ENCODE measurements around the gene HES3.

HES3 gene

DNA sequence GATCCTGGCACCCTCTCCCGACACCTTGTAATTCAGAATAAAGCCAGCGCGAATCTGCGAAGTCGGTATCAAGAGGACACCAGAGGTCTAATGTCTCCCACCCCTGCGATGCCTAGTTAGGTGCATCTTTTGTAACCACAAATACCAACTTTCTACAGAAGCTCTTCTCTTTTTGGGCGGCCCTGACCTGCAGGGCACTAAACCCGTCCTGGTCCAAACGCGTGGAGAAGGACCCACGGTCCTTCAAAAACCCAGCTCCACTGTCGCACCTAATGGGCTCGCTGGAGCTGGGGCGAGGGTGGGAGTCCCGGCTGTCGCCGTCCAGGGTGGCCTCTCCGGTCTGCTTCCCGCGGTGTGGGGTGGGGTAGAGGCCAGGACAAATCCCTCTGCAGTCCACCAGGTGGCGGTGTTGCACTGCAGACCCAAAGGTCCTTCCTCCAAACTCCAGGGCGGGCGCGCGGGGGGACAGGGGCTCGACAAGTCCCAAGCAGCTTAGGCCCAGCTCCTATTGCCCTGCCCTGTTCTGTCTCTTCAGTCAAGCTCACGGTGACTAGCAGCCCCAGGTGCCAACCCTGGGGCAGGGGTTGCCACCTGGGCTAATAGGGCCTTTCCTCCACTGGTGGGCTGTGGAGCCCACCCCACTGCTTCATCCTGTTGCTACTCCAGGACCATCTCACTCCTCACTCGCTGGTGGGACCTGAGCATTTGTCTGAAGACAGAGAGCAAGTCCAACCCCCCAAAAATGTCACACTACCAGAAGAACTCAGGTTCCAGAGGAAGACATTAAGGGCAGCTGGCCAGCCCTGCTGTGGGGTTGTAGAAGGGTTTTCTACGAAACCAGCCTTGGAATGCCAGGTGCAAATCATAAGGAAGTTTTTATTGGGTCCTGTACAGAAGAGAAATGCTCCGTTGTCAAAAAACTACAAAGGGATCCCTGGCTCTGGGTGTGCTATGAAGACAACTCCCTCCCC, 2.8 kb downstream of the HES3 start:
- no peak for FAIRE-seq

DNA sequence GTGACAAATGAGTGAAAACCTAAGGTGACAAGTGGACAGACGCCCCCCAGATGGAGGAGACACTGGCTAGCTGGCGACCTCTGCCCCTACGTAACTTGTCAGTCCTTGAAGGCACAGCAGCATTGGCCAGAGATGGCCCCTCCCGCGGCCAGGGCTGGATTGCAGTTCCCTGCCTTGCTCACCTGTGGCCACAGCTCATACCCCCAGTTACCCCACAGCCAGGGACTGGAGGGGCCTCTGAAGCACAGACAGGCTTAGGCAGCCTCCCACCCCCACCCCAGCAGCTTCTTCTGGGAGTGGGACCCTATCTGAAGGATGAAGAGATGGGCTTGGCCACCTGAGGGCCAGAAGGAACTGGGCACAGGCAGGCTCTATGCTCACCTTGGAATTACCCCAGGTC, 3.7 kb downstream of the HES3 start:
- no peak for FAIRE-seq

DNA sequence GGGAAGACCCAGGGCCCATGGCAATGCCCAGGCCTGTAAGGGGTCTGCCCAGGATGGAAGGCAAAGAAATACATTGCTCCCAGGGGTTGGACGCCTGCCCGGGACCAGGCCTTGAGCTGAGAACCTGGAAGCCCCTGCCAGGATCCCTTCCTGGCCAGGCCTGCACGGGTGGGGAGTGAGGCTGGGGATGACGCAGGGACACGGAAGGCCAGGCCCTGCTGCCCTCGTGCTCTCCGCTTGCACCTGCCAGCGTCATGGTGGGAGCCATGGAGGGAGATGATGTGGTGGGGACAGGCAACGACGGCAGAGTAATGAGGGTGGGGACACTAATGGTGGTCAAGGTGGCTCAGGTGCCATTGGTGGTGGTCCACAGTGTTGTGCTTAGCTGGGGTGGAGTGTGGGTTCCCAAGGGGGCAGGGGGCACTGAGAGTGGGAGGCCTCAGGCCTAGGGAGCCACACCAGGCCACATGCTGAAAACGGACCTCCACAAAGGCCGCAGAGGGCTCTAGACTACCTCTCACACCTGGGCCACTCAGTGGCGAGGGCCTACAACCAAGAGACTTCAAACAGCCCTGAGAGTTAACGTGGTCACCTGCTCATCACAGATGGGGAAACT, 4.3 kb downstream of the HES3 start:
- FAIRE-seq: no peak

DNA sequence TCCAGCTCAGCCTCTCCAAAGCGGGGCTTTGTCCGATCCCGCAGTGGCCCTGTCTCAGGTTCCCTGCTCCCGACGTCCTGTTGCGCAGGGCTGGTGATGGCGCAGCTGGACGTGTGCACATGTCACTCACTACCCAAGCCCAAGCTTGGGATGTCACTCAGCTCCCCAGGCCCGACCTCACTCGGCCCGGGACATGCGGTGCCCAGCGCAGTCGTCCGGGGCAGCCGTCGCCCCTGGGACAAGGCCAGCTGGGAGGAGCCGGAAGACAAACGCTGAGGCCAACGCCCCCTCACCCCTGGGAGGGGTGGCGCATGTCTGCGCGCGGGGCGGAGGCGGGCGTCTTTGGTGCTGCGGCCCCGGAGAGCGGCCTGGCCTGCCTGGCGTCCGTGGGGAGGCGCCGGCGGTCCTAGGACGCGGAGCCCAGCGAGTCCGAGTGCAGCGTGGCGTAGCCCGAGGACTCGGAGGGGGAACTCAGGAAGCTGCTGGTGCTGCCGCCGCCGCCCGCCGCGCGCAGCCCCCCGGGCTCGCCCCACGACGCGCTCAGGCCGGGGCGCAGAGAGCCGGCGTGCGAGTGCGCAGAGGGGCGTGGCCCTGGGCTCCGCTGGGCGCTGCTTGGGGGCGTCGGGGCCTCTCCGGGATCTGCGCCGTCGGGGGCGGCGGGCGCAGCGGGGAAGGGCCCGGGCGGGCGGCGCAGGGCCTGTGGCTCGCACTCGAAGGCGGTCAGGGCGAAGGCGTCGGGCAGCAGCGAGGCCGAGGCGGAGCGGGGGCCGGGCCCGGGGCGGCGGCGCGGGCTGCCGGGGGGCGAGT, 5.2 kb downstream of the HES3 start:
- FAIRE-seq: no peak

DNA sequence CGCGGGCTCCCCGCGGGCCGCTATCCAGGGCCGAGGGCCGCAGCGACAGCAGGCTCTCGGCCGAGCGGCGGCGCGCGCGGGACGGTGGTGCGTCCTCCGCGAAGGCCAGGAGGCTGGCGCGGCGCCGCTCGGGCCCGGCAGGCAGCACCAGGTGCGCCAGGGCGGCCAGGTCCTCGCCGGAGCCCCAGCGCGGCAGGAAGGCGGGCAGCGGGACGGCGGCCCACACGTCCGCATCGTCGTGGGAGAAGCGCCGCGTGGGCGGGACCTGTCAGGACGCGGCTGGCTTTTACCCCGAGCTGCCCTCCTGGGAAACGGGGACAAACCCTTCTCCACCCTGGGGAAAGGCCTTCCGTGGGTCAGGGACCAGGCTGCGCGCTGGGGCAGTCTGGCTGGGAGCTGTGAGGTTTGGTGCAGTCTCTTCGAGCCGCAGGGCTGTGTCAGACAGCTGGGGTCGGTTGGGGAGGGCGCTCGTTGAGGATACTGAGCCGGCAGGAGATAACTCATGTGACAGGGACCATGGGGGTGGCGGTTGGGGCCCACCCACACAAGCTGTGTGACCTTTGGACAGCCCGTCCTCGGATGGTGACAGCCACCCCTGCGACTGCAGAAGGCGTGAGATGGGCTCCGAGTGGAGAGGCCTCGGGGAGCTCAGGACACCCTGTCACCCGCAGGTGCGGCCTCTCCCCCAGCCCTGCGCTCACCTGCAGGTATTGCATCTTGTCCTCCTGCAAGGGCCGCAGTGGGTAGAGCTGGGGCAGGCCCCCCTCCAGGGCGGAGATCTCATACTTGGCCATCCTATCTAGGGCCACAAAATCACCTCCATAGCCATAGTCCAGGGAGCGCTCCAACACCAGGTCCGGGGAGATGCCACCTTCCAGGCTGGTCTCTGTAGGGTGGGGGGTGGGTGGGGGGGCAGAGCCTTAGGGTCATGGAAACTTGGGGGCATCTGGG, 6.0 kb downstream of the HES3 start:
- no peak for FAIRE-seq

DNA sequence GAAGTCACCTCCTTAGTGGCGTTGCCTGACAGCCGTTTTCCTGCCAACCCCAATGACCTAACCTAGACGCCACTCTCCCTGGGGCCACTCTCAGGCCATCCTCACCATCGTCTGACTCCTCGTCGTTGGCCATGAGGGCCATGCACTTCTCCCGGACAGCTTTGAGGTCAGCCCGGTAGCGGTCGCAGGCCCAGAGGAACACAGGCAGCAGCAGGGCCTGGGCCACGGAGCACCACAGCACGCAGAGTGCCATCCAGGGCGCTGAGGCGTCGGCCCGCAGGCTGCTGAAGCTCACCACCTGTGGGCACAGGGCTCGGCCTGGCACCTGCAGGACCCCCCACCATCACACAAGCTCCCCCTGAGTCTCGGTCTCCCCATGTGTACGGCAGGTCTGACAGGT, 7.3 kb downstream of the HES3 start:
- no peak for FAIRE-seq

DNA sequence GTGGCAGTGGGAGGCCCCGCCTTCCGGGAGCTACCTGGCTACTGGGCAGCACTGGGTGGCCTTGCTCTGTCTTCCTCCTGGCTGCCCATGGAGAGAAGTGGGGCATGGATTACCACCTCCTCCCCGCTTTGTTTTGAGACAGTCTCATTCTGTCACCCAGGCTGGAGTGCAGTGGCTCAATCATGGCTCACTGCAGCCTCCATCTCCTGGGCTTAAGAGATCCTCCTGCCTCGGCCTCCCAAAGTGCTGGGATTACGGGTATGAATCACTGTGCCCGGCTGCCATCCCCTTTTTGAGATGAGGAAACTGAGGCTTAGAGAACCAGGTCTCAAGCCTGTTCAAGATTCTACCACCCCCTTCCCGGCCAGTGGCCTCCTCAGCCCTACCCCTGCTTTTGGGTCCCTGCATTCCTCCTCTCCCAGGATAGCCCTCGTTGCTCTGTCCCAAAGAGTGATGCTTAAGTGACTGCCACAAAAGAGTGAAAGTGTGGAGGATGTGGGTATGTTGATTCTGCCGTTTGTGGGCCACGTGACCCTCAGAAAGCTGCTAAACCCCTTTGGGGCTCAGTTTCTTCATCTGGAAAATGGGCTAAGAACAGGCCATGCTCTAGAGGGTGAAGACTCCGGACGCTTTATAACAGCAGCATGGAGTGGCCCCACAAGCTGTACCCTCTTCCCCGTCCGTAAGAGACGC, 7.8 kb downstream of the HES3 start:
- FAIRE-seq: no peak

DNA sequence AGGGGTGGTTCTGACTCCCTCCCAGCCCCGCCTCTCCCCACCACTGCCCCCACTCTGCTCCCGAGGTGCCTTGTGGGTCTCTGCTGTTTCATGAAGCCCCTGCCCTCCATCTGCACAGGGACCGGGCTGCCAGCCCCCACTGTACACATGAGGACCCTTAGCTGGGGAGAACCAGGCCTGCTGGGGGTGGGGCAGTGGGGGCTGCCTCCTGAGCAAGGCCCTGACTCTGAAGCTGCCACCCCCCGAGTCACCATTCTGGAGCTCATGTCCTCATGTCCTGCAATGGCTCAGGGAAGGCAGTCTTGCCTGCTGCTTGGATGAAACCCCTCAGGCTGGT, 8.4 kb downstream of the HES3 start:
- no peak for FAIRE-seq

DNA sequence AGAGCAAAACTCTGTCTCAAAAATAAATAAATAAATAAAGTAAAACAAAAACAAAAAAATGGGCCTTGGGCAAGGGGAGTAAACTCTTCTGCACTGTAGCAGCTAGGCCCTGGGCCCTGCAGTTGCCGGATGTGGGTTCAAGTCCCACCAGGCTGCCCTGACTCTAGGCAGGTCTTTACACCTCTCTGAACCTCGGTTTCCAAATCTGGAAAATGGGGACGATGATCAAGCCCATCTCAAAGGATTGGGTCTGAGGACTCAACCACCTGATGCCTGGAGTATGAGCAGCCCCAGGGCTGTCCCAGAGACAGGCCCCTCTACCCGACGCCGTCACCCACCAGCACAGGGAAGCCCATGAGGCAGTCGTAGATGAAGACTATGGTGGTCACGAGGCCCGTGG, 9.4 kb downstream of the HES3 start:
- FAIRE-seq: no peak

DNA sequence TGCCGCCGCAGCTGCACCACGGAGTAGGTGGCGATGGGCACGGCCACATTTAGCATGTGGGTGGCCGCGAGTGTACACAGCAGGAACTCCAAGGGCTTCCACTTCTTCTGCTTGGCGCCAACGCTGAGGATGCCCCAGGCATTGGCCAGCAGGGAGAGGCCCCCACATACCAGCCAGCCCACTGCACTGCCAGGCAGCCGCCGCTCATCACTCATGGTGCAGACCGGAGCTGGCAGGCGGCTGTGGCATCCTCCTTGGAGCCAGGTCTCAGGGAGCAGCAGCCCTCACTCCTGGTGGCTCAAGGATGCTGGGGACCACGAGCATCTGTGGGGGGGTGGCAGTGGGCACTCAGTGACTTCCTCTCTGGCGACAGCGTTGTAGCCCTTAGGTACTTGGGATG, 10.7 kb downstream of the HES3 start:
- no peak for FAIRE-seq

DNA sequence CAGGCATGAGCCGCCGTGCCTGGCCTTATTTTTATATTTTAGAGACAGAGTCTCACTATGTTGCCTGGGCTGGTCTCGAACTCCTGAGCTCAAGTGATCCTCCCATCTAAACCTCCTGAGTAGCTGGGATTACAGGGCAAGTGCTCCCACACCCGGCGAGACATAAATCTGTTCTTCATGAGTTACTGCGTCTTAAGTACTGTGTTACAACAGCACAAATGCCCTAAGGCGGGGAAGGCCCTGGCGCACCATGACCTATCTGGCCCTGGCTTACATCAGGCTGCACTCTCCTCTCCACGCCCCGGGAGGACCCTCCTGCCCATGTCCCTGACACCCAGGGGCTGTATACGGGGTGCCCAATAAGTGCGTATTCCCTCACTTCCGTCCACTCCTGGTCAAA, 12.7 kb downstream of the HES3 start:
- FAIRE-seq: no peak

DNA sequence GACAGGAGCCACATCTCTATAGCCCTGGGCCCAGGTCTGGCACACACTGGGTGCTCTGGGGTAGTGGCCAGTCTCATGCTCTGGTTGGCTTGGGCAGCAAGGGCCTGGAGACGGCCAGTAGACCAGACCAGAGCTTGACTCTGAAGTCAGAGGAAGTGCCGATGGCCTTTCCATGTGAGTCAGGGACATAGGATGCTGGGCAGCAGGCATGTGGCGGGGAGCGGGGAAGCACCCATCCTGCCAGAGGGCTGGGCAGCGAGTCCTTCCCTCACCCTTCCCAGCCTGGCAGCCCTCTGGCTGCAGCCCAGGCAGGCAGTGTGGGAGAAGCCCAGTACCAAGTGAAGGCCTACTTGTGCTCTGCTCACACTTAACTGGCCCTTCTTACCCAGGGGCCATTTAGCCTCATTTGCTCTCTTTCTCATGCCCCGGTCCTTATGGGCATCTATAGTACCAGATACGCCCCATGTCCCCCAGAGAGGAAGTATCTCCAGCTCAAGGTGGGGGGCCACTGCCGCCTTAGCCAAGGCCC, 13.6 kb downstream of the HES3 start:
- no peak for FAIRE-seq

DNA sequence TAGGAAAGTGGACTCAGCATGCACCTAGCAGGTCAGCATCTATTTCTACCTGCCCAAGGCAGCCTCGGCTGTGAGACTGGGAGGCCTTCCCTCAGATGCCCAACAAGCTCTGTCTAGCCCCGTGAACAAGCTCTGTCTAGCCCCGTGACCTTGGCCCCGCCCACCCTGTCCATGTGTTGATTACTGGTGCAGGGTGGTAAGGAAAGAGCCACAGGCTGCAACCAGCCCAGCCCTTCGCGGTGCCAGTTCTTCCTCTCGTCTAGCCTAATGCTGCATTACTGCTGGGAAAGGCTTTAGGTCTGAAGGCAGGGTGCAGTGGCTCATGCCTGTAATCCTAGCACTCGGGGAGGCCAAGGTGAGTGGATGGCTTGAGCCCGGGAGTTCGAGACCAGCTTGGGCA, 14.7 kb downstream of the HES3 start:
- no peak for FAIRE-seq

DNA sequence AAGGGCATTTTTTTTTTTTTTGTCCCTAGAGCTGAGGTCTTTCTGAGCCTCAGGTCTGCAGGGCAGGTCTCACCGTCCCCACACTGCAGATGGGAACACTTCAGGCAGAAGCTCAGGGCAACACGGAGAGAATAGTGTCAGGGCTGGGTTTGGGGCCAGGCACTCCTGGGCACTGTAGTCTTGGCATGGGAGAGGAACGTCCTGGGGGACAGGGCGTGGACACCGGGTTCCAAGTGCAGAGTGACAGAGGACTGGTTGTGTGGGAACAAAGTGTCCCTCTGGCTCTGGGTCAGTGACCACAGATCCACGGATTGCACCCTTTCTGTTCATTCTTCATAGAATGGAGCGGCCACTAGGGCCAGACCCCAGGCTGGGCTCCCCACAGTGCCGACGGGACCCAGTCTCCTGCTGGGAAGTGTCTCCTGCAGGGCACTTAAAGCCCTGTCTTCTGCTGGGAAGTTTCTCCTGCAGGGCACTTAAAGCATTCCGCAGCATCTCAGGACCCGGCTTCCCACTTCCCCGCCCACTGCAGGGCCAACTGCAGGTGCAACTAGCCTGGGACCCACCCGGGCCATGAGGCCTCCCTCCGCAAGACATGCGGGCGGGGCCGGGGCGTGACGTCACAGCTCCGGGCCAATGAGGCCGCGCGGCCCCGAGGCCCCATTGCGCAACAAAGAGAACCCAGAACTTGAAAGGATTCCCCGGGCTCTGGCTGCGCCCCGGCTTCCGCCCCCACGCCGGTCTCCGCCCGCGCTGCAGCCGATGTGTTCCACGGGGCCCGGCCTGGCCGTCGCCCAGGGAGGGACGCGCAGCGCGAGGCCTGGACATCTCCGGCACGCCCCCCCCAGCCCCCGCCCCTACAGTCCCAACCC, 15.7 kb downstream of the HES3 start:
- no peak for FAIRE-seq

DNA sequence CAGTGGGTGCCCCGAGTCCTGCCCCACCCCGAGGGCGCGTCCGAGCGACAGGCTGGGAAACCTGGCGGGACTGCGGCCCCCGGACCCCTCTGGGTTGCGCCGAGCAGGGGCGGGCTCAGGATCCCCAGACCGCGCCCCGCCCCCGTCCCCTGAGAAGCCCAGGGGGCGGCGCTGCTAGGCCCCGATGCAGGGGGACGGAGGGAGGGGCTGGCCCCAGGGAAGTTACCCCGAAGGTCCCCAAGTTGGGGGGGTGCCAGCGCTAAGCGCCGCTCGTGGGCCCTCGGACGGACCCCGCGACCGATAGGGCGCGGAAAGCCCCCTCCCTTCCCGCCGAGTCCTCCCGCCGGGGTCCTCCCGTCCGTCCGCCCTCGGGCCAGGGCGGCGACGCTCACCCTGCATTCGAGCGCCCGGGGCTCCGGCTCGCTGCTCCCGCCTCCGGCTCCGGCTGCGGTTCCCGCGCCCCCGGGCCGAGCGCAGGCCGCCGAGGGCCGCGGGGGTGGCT, 16.5 kb downstream of the HES3 start:
- FAIRE-seq: no peak

DNA sequence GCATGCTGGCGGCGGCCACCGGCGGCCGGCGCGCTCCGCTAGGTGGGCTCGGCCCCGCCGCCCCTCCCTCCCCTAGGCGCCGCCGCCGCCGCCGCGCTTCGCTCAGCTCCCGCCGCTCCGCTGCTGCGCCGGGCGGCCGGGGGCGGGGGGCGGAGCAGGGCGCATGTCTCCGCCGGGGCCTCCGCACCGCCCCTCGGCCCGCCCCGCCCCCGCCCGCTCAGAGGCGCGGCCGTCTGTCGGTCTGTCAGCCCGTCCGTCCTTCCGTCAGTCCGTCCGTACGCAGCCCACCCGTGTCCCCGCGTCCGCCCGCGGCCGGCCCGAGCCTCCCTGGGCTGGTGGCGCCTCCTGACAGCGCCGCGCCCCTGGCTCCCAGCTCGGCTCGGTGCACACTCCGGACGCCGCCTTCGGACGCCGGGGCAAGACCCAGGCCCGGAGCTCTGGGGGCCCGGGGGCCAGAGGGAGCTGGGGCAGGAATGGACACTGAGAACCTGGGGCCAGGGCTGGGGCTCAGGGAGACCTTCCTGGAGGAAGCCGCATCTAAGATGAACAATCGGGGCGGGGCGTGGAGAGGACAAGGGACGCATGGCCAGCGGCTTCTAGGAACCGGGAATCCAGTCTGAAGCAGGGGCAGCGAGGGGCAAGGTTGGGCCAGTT, 17.1 kb downstream of the HES3 start, which contains the start of gene GPR153:
Gene GPR153, minus strand, starts transcription at position 138 of the 654 bp plus-strand sequence. CDS start 6,193 bp downstream, outside the sequence.
- FAIRE-seq: no peak

DNA sequence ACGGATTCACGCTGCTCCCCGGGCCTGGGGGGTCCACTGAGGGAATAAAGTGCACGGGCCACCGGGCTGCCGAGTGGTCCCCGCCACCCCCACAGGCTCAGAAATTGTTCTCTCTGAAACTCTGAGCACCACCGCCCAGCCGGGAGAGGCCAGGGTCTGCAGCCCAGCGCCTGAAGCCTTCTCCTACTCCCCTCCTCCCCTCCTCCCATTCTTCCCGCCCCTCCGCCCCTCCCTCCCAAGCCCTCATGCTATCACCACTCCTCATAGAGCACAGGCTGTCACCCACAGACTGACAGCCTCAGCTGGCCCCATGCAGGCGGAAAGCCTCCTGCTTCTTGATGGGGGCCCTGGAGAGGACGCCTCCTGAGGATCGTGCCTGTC, 17.6 kb downstream of the HES3 start:
- no peak for FAIRE-seq

DNA sequence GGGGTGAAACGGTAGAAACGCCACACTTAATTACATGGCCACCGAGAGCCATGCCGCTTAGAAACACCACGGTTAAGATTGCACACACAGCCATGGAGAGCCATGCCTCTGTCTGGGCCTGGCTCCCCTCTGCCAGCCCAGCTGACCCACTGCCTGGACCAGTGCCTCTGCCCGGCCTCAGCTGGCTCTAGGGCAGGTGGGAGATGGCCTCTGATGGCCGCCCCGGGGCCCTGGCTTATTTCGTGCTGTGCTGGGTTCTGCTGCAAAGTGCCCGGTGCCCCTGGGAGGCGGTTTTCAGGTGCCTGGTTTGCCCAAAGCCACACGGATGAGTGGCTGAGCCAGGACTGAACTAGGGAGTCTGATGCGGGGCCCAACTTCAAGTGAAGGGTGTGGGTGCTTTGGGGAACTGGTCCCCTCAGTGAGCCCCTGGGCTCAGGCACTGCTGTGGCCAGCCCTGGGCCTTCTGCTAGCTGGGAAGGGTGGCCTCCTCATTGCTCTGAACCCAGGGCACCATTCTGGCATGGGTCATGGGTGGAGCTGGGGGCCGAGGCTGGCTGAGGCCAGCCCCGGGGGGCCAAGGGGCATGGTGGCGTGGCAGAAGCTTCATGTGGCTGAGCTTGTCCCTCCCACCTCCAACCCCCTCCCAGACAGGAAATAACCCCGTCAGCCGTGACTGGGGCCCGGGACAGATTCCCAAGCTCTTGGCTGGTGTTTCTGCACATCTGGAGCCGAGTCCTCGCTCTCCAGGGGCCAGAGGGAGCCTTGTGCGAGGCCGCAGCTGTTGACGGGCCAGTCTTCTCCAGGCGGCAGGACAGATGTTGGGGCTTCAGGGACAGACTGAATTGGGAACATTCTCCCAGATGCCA, 18.8 kb downstream of the HES3 start:
- FAIRE-seq: no peak

DNA sequence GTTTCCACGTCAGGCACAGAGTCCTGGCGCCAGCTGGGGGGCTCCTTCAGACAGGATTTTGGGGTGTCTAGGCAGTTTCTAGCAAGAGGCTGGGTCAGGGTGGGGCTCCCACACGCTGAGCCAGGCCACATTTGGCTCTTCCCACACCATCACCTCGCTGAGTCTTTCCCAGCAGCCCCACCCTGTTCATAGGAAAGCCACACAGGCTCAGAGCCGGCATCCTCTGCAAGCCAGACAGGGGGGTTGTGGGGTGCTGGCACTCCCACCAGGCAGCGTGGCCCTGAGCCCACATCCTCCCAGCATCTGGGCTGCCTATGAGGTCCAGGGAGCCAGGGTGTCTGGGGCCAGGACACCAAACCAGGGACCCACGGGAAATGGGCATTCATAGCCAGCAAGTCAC, 19.7 kb downstream of the HES3 start:
- no peak for FAIRE-seq
